Measurements from ENCODE around the gene PROZ. TPM values are rescaled to one million over a fixed set of nuclear protein-coding genes. Genes with fewer than 3 reads are reported as not detected.

The PROZ gene
- total and polyA plus RNA-seq, 9 of the 15 experiments (the other 6 are each of a cell fraction or from before 2014, with no cell fraction given) = not detected

GRCh38 chr13:113201815-113202214, 43.4 kb downstream of the PROZ start (continued):
- TF ChIP-seq ID3 (CRISPR knock-in tag; IDR thresholded peaks at IDR 0.05) = no peak
- TF ChIP-seq ID3 (tag; IDR thresholded peaks at IDR 0.05) = no peak
- no peak for TF ChIP-seq NFE2L1 (tag; IDR thresholded peaks at IDR 0.05; ENCODE audit: borderline replicate concordance, low read depth)
- TF ChIP-seq ZKSCAN1 (IDR thresholded peaks at IDR 0.05; ENCODE audit: low read depth, low read length) = no peak

DNA sequence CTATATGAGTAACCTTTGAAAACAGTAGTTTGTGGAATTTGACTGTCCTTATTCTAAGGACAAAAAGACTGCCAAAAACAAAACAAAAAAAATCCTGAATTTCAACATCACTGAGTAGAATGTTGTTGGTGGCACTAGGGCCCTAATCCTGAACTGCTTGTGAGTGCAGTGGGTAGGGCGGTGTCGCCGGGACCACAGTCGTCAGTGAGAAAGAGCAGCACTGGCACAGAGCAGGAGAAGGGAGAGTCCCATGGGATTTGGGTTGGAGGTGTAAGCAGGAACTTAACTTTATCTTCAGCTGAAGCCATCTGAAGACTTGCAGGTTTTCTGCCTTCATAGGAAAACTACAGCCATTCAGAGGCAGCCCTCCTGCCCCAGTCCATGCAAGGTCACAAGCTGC, 44.5 kb downstream of the PROZ start:
- FAIRE-seq = no peak
- H3K9me1 ChIP-seq (ENCODE audit: control insufficient read depth, insufficient read depth, low read length) = peaks cover 5% of the 10 kb centered on the region
- WGBS (ENCODE audit: insufficient coverage, low coverage, missing lambda C conversion rate) = 96% methylated on average over 4 of the region's 4 CpGs
- H4K20me1 ChIP-seq (replicated peaks; ENCODE audit: control insufficient read depth, insufficient read depth, low read length) = peaks cover 12% of the 10 kb centered on the region; the same call in 1 of the 2 replicates
- DNase-seq (ENCODE audit: extremely low read depth in 1 of 4, low spot score in 3 of 4) = no peak
- intact Hi-C loops (cut with micrococcal nuclease) (loop anchor here (10.0 kb wide), 1 partner anchor 192 kb away; no protein-coding TSS in a partner anchor), in situ Hi-C loops (cut with MboI) (no loop called here)
- ATAC-seq = no peak
- peak overlapping the region in 1 of 2 experiments; percentile 71; a peak in 2 of 4 replicates for H3K9ac ChIP-seq (ENCODE audit: insufficient read depth in 1 of 2, low read depth in 2 of 2, low read length in 2 of 2)
- no peak overlapping the region for H3K27ac ChIP-seq (ENCODE audit: extremely low read depth, low read depth, low read length)
- H2AFZ ChIP-seq (ENCODE audit: low read depth, low read length) = no peak overlapping the region
- ChIA-PET POLR2A (no interaction called here), CTCF (ENCODE audit: low intra/inter-chr PET ratio) (no interaction called here)
- H3K4me2 ChIP-seq (ENCODE audit: insufficient read depth, low read length) = no peak overlapping the region
- peaks cover 90% of the 10 kb centered on the region for H3K36me3 ChIP-seq (ENCODE audit: control insufficient read depth, insufficient read depth, low read length)
- peaks cover 15 to 21% of the 10 kb centered on the region in 2 experiments; a peak in 4 of 5 replicates for H3K4me1 ChIP-seq (replicated peaks in 1 of 2; ENCODE audit: control insufficient read depth in 2 of 2, insufficient read depth in 2 of 2, low read length in 2 of 2)
- no peak overlapping the region for H3K4me3 ChIP-seq
- H3K27me3 ChIP-seq (ENCODE audit: control insufficient read depth in 2 of 2, insufficient read depth in 2 of 2, low read length in 2 of 2) = no peaks in the 10 kb centered on the region
- H3K9me3 ChIP-seq (replicated peaks; ENCODE audit: control insufficient read depth, insufficient read depth, low read depth, low read length) = no peaks in the 10 kb centered on the region
- no TSS peak for BruUV-seq (replicated peaks)
- peaks cover 82% of the 10 kb centered on the region for H3K79me2 ChIP-seq (ENCODE audit: control insufficient read depth, insufficient read depth, low read length)
- TF ChIP-seq NUFIP1 (IDR thresholded peaks at IDR 0.05; ENCODE audit: partially characterized antibody) (no peak), POLR2AphosphoS5 (IDR thresholded peaks at IDR 0.05; ENCODE audit: control insufficient read depth, insufficient read depth, low read depth, low read length) (no peak), BCLAF1 (IDR thresholded peaks at IDR 0.05; ENCODE audit: borderline replicate concordance in 1 of 2, control insufficient read depth in 1 of 2, low read depth in 2 of 2, low read length in 1 of 2) (no peak), BCL6 (CRISPR knock-in tag; IDR thresholded peaks at IDR 0.05) (no peak), ZZZ3 (IDR thresholded peaks at IDR 0.05) (no peak), ZBTB7A (IDR thresholded peaks at IDR 0.05; ENCODE audit: borderline replicate concordance, control insufficient read depth, low read depth, low read length) (no peak), ZNF311 (CRISPR knock-in tag; IDR thresholded peaks at IDR 0.05) (no peak)
- TF ChIP-seq, protein P1, sequence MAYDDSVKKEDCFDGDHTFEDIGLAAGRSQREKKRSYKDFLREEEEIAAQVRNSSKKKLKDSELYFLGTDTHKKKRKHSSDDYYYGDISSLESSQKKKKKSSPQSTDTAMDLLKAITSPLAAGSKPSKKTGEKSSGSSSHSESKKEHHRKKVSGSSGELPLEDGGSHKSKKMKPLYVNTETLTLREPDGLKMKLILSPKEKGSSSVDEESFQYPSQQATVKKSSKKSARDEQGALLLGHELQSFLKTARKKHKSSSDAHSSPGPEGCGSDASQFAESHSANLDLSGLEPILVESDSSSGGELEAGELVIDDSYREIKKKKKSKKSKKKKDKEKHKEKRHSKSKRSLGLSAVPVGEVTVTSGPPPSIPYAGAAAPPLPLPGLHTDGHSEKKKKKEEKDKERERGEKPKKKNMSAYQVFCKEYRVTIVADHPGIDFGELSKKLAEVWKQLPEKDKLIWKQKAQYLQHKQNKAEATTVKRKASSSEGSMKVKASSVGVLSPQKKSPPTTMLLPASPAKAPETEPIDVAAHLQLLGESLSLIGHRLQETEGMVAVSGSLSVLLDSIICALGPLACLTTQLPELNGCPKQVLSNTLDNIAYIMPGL (CRISPR knock-in tag; IDR thresholded peaks at IDR 0.05) = no peak
- TF ChIP-seq, protein P2, sequence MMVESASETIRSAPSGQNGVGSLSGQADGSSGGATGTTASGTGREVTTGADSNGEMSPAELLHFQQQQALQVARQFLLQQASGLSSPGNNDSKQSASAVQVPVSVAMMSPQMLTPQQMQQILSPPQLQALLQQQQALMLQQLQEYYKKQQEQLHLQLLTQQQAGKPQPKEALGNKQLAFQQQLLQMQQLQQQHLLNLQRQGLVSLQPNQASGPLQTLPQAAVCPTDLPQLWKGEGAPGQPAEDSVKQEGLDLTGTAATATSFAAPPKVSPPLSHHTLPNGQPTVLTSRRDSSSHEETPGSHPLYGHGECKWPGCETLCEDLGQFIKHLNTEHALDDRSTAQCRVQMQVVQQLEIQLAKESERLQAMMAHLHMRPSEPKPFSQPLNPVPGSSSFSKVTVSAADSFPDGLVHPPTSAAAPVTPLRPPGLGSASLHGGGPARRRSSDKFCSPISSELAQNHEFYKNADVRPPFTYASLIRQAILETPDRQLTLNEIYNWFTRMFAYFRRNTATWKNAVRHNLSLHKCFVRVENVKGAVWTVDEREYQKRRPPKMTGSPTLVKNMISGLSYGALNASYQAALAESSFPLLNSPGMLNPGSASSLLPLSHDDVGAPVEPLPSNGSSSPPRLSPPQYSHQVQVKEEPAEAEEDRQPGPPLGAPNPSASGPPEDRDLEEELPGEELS (CRISPR knock-in tag; IDR thresholded peaks at IDR 0.05; ENCODE audit: borderline replicate concordance) = no peak

Measured in K562 (cell line).